Neural cell (in vitro differentiated cells): Measurements from ENCODE around the gene ZSCAN21. TPM values are rescaled to one million over a fixed set of nuclear protein-coding genes. Genes with fewer than 3 reads are reported as not detected.

Source experiments
- H2AFZ ChIP-seq: fragments of 200-600, 300-800 bp; sonication (generic), shearing (Covaris generic); 2 replicates; pipeline ENCODE4 v1.6.0; 2014; ENCODE audit warnings: low read depth, mild to moderate bottlenecking, antibody characterized with exemption, low read length, moderate library complexity
- H3F3A ChIP-seq: fragments of 200-600 bp; shearing (Covaris generic); 2 replicates; pipeline ENCODE4 v1.6.1; 2016; ENCODE audit warnings: mild to moderate bottlenecking, moderate library complexity, mixed read lengths, antibody characterized with exemption, low read length; ENCODE audit not compliant: insufficient read depth, poor library complexity, severe bottlenecking
- H3K27ac ChIP-seq: fragments of 200-600, 300-800 bp; sonication (generic), shearing (Covaris generic); 2 replicates; pipeline ENCODE4 v1.5.1; 2014; ENCODE audit warnings: mild to moderate bottlenecking, low read length, moderate library complexity
- H3K27me3 ChIP-seq: fragments of 300-800, 200-600 bp; sonication (generic), shearing (Covaris generic); 2 replicates; pipeline ENCODE4 v1.6.0; 2014; ENCODE audit warnings: mild to moderate bottlenecking, low read depth, low read length, moderate library complexity; ENCODE audit not compliant: insufficient read depth
- H3K36me3 ChIP-seq: fragments of 300-800, 200-600 bp; sonication (generic), shearing (Covaris generic); 2 replicates; pipeline ENCODE4 v1.5.1; 2014; ENCODE audit warnings: mild to moderate bottlenecking, antibody characterized with exemption, low read length, moderate library complexity; ENCODE audit not compliant: insufficient read depth
- H3K4me2 ChIP-seq: fragments of 300-800, 200-600 bp; sonication (generic), shearing (Covaris generic); 2 replicates; pipeline ENCODE4 v1.6.0; 2014; ENCODE audit warnings: mild to moderate bottlenecking, low read length
- H3K4me3 ChIP-seq: fragments of 300-800, 200-600 bp; sonication (generic), shearing (Covaris generic); 2 replicates; pipeline ENCODE4 v1.5.1; 2014; ENCODE audit warnings: mild to moderate bottlenecking, low read length, moderate library complexity
- H3K79me2 ChIP-seq: fragments of 200-600 bp; shearing (Covaris generic); replicated peaks from 2 replicates; pipeline ENCODE4 v1.6.0; 2014; ENCODE audit warnings: mild to moderate bottlenecking, low read length, moderate library complexity; ENCODE audit not compliant: insufficient read depth
- H3K9ac ChIP-seq: fragments of 300-800, 200-600 bp; sonication (generic), shearing (Covaris generic); 2 replicates; pipeline ENCODE4 v1.6.1; 2016; ENCODE audit warnings: mild to moderate bottlenecking, low read length, mixed read lengths
- H3K9me2 ChIP-seq: fragments of 200-600 bp; shearing (Covaris generic); 2 replicates; pipeline ENCODE4 v1.6.1; 2016; ENCODE audit warnings: mild to moderate bottlenecking, low read length, mixed read lengths; ENCODE audit not compliant: insufficient read depth
- H3K9me3 ChIP-seq: fragments of 200-600, 300-800 bp; sonication (generic), shearing (Covaris generic); 2 replicates; pipeline ENCODE4 v1.6.1; 2016; ENCODE audit warnings: mild to moderate bottlenecking, mixed run types, low read length, moderate library complexity, mixed read lengths
- H4K20me1 ChIP-seq: fragments of 200-600 bp; shearing (Covaris generic); 2 replicates; pipeline ENCODE4 v1.6.1; 2016; ENCODE audit warnings: mild to moderate bottlenecking, mixed run types; ENCODE audit not compliant: insufficient read depth
- CTCF ChIP-seq: fragments of 450-650 bp; IDR thresholded peaks from 2 replicates; pipeline ENCODE4 v1.5.1; 2014; ENCODE audit warnings: antibody characterized with exemption, mild to moderate bottlenecking, moderate library complexity; ENCODE audit not compliant: poor library complexity, severe bottlenecking
- EP300 ChIP-seq: fragments of 450-650 bp; conservative IDR thresholded peaks from 2 replicates; pipeline ENCODE4 v1.6.1; 2014; ENCODE audit warnings: antibody characterized with exemption, mild to moderate bottlenecking, moderate library complexity; ENCODE audit not compliant: poor library complexity, severe bottlenecking
- EZH2 ChIP-seq: fragments of 200-600, 300-800 bp; shearing (Covaris generic), sonication (generic); IDR thresholded peaks from 2 replicates; pipeline ENCODE4 v1.6.1; 2014; ENCODE audit warnings: antibody characterized with exemption, low read length, borderline replicate concordance, mild to moderate bottlenecking; ENCODE audit not compliant: insufficient read depth, poor library complexity, severe bottlenecking
- MXI1 ChIP-seq: fragments of 450-650 bp; conservative IDR thresholded peaks from 2 replicates; pipeline ENCODE4 v1.6.1; 2014; ENCODE audit warnings: antibody characterized with exemption, mild to moderate bottlenecking; ENCODE audit not compliant: poor library complexity, severe bottlenecking
- POLR2AphosphoS5 ChIP-seq: IDR thresholded peaks from 2 replicates; pipeline ENCODE4 v1.6.1; 2012
- RAD21 ChIP-seq: fragments of 450-650 bp; conservative IDR thresholded peaks from 2 replicates; pipeline ENCODE4 v1.6.1; 2014; ENCODE audit warnings: antibody characterized with exemption, mild to moderate bottlenecking, moderate library complexity
- REST ChIP-seq: IDR thresholded peaks from 2 replicates; pipeline ENCODE4 v1.6.1; 2012; ENCODE audit warnings: borderline replicate concordance
- SMC3 ChIP-seq: fragments of 450-650 bp; conservative IDR thresholded peaks from 2 replicates; pipeline ENCODE4 v1.6.1; 2014; ENCODE audit warnings: antibody characterized with exemption, mild to moderate bottlenecking, moderate library complexity; ENCODE audit not compliant: poor library complexity
- TAF1 ChIP-seq: IDR thresholded peaks from 2 replicates; pipeline ENCODE4 v1.6.1; 2012; ENCODE audit warnings: low read depth
- polyA plus RNA-seq: library from polyadenylated mRNA; depleted of rRNA; stranded (reverse); fragments of >200 nt; gene quantifications from 2 replicates; pipeline ENCODE4 v1.2.3, GENCODE V29; 2014

The ZSCAN21 gene
- polyA plus RNA-seq, 1 donor from 2014 or later: 27.6 TPM

- H3K27ac ChIP-seq: no peak overlapping the region
- H3K79me2 ChIP-seq: peaks cover 17% of the 10 kb centered on the region
Observed at GRCh38 chr7:100093925-100094486, 44.4 kb downstream of the ZSCAN21 start.

GRCh38 chr7:100095289-100095688, 45.7 kb downstream of the ZSCAN21 start:
- Histone ChIP-seq H3K27ac (no peak overlapping the region), H3K36me3 (peaks cover 14% of the 10 kb centered on the region), H3K79me2 (peaks cover 25% of the 10 kb centered on the region)

More at GRCh38 chr7:100093925-100094486, 44.4 kb downstream of the ZSCAN21 start:
- no peak overlapping the region for H3K4me3 ChIP-seq
- no peak overlapping the region for H2AFZ ChIP-seq
- no peak overlapping the region for H3K4me2 ChIP-seq
- no peaks in the 10 kb centered on the region for H3K27me3 ChIP-seq
- H3K9me2 ChIP-seq: no peaks in the 10 kb centered on the region
- H3K9me3 ChIP-seq: no peaks in the 10 kb centered on the region
- H3F3A ChIP-seq: no peaks in the 10 kb centered on the region
- H3K9ac ChIP-seq: no peak overlapping the region
- H4K20me1 ChIP-seq: no peaks in the 10 kb centered on the region
- peaks cover 12% of the 10 kb centered on the region for H3K36me3 ChIP-seq
- no peak for TF ChIP-seq EZH2

More at GRCh38 chr7:100095289-100095688, 45.7 kb downstream of the ZSCAN21 start:
- Histone ChIP-seq H3F3A (no peaks in the 10 kb centered on the region), H3K9me3 (no peaks in the 10 kb centered on the region), H3K9ac (no peak overlapping the region), H3K4me2 (no peak overlapping the region), H4K20me1 (no peaks in the 10 kb centered on the region), H3K9me2 (no peaks in the 10 kb centered on the region), H3K4me3 (no peak overlapping the region), H2AFZ (no peak overlapping the region), H3K27me3 (no peaks in the 10 kb centered on the region)
- TF ChIP-seq EP300 (no peak), TAF1 (no peak), MXI1 (no peak), POLR2AphosphoS5 (no peak), CTCF (no peak), EZH2 (no peak), SMC3 (no peak), REST (no peak), RAD21 (no peak)
